Panc1 (cell line): ENCODE results near the gene COPZ1.
"Not testable (repeated sequence)": the region's sequence is repeated elsewhere in the genome, so short reads cannot be mapped to it uniquely, and the experiment has no call there.

Source experiments
- POLR2AphosphoS5 ChIP-seq: IDR thresholded peaks from 2 replicates; pipeline ENCODE4 v1.6.1; 2012; ENCODE audit warnings: mild to moderate bottlenecking, low read depth, low read length, moderate library complexity
- SIN3A ChIP-seq: IDR thresholded peaks from 2 replicates; pipeline ENCODE4 v1.6.1; 2012; ENCODE audit warnings: low read depth, mild to moderate bottlenecking, low read length, moderate library complexity, borderline replicate concordance; ENCODE audit not compliant: insufficient read depth
- TCF7L2 ChIP-seq: IDR thresholded peaks from 2 replicates; pipeline ENCODE4 v1.6.1; 2011; ENCODE audit warnings: mild to moderate bottlenecking, low read depth, low read length, inconsistent platforms
- TF ChIP-seq, protein P1 (sequence below): fragments of 450-650 bp; IDR thresholded peaks from 2 replicates; pipeline ENCODE4 v1.5.1; 2017; ENCODE audit warnings: mild to moderate bottlenecking

DNA sequence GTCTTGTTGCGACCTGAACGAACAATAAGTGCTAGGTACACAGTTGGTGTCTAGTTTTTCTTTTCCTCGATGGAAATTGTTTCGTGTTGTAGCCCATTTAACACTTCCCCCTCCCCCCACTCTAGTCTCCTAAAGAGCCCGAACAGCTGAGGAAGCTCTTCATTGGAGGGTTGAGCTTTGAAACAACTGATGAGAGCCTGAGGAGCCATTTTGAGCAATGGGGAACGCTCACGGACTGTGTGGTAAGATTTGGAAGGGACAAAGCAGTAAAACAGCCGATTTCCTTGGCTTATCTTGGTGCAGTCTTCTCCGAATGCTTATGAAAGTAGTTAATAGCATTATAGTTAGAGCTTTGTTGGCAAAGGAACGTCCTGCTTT lies 43.7 kb upstream of the COPZ1 start:
- TF ChIP-seq, protein P1, sequence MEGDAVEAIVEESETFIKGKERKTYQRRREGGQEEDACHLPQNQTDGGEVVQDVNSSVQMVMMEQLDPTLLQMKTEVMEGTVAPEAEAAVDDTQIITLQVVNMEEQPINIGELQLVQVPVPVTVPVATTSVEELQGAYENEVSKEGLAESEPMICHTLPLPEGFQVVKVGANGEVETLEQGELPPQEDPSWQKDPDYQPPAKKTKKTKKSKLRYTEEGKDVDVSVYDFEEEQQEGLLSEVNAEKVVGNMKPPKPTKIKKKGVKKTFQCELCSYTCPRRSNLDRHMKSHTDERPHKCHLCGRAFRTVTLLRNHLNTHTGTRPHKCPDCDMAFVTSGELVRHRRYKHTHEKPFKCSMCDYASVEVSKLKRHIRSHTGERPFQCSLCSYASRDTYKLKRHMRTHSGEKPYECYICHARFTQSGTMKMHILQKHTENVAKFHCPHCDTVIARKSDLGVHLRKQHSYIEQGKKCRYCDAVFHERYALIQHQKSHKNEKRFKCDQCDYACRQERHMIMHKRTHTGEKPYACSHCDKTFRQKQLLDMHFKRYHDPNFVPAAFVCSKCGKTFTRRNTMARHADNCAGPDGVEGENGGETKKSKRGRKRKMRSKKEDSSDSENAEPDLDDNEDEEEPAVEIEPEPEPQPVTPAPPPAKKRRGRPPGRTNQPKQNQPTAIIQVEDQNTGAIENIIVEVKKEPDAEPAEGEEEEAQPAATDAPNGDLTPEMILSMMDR, result not testable (repeated sequence)
- TF ChIP-seq TCF7L2, SIN3A, POLR2AphosphoS5: not testable (repeated sequence)
